ENCODE results near the gene PRTFDC1. TPM values are rescaled to one million over a fixed set of nuclear protein-coding genes. Genes with fewer than 3 reads are reported as not detected.

The PRTFDC1 gene
- polyA plus RNA-seq, 1 donor (not counting 4 experiments of a cell fraction or from before 2014, with no cell fraction given): 2.2 TPM

- no peak for FAIRE-seq
- dilution Hi-C loops (cut with MboI; ENCODE audit: extremely low pct_ligation_motif_present, low sequenced_read_pairs): no loop called here
Observed at GRCh38 chr10:24893127-24893526, 59.3 kb downstream of the PRTFDC1 start.

GRCh38 chr10:24891823-24892222, 60.6 kb downstream of the PRTFDC1 start:
- Histone ChIP-seq H3K9me3 (ENCODE audit: control insufficient read depth, low read depth, low read length) (no peaks in the 10 kb centered on the region), H3K36me3 (ENCODE audit: control insufficient read depth in 2 of 2, extremely low read depth in 1 of 2, insufficient read depth in 2 of 2, low read length in 2 of 2) (no peaks in the 10 kb centered on the region), H3K4me1 (ENCODE audit: control insufficient read depth, extremely low read depth, insufficient read depth, low read length) (peaks cover 25% of the 10 kb centered on the region), H4K20me1 (ENCODE audit: control insufficient read depth, extremely low read depth, insufficient read depth, low read length) (no peaks in the 10 kb centered on the region), H3K4me2 (ENCODE audit: control insufficient read depth, extremely low read depth, insufficient read depth, low read depth, low read length) (no peak overlapping the region), H3K4me3 (ENCODE audit: control insufficient read depth in 2 of 3, extremely low read depth in 1 of 3, insufficient read depth in 2 of 3, low read depth in 1 of 3, low read length in 3 of 3) (no peak overlapping the region), H3K9ac (ENCODE audit: control insufficient read depth, extremely low read depth, insufficient read depth, low read length) (no peak overlapping the region), H3K27me3 (ENCODE audit: control insufficient read depth, extremely low read depth, insufficient read depth, low read length) (no peaks in the 10 kb centered on the region), H3K9me1 (ENCODE audit: control insufficient read depth, extremely low read depth, insufficient read depth, low read length) (no peaks in the 10 kb centered on the region), H2AFZ (ENCODE audit: control insufficient read depth, low read length) (no peak overlapping the region), H3K79me2 (ENCODE audit: control insufficient read depth, insufficient read depth, low read length) (no peaks in the 10 kb centered on the region), H3K27ac (ENCODE audit: control insufficient read depth, insufficient read depth, low read length) (no peak overlapping the region)
- dilution Hi-C loops (cut with MboI; ENCODE audit: extremely low pct_ligation_motif_present, low sequenced_read_pairs): no loop called here
- no peak for TF ChIP-seq CTCF (optimal IDR thresholded peaks at IDR 0.05 in 1 of 3, IDR thresholded peaks at IDR 0.05 in 1 of 3, conservative IDR thresholded peaks at IDR 0.05 in 1 of 3; ENCODE audit: extremely low read depth in 1 of 3, insufficient read depth in 2 of 3, low read length in 3 of 3)
- no peak for TF ChIP-seq EZH2 (IDR thresholded peaks at IDR 0.05; ENCODE audit: low read length)
- DNase-seq (ENCODE audit: low read depth, low spot score) (no peak), FAIRE-seq (peak; percentile 63)

More at GRCh38 chr10:24893127-24893526, 59.3 kb downstream of the PRTFDC1 start:
- no peak for TF ChIP-seq EZH2 (IDR thresholded peaks at IDR 0.05; ENCODE audit: low read length)
- TF ChIP-seq CTCF (optimal IDR thresholded peaks at IDR 0.05 in 1 of 3, IDR thresholded peaks at IDR 0.05 in 1 of 3, conservative IDR thresholded peaks at IDR 0.05 in 1 of 3; ENCODE audit: extremely low read depth in 1 of 3, insufficient read depth in 2 of 3, low read length in 3 of 3): no peak
- H2AFZ ChIP-seq (ENCODE audit: control insufficient read depth, low read length): no peak overlapping the region
- H3K79me2 ChIP-seq (ENCODE audit: control insufficient read depth, insufficient read depth, low read length): no peaks in the 10 kb centered on the region
- no peak overlapping the region for H3K27ac ChIP-seq (ENCODE audit: control insufficient read depth, insufficient read depth, low read length)
- H3K36me3 ChIP-seq (ENCODE audit: control insufficient read depth in 2 of 2, extremely low read depth in 1 of 2, insufficient read depth in 2 of 2, low read length in 2 of 2): no peaks in the 10 kb centered on the region
- DNase-seq (ENCODE audit: low read depth, low spot score): no peak
- peaks cover 32% of the 10 kb centered on the region for H3K4me1 ChIP-seq (ENCODE audit: control insufficient read depth, extremely low read depth, insufficient read depth, low read length)
- no peaks in the 10 kb centered on the region for H3K9me1 ChIP-seq (ENCODE audit: control insufficient read depth, extremely low read depth, insufficient read depth, low read length)
- no peak overlapping the region for H3K4me2 ChIP-seq (ENCODE audit: control insufficient read depth, extremely low read depth, insufficient read depth, low read depth, low read length)
- H3K27me3 ChIP-seq (ENCODE audit: control insufficient read depth, extremely low read depth, insufficient read depth, low read length): no peaks in the 10 kb centered on the region
- H3K9me3 ChIP-seq (ENCODE audit: control insufficient read depth, low read depth, low read length): no peaks in the 10 kb centered on the region
- H3K9ac ChIP-seq (ENCODE audit: control insufficient read depth, extremely low read depth, insufficient read depth, low read length): no peak overlapping the region
- H3K4me3 ChIP-seq (ENCODE audit: control insufficient read depth in 2 of 3, extremely low read depth in 1 of 3, insufficient read depth in 2 of 3, low read depth in 1 of 3, low read length in 3 of 3): no peak overlapping the region
- no peaks in the 10 kb centered on the region for H4K20me1 ChIP-seq (ENCODE audit: control insufficient read depth, extremely low read depth, insufficient read depth, low read length)
